Measurements from ENCODE around the gene DLX6.

DLX6 gene

DNA sequence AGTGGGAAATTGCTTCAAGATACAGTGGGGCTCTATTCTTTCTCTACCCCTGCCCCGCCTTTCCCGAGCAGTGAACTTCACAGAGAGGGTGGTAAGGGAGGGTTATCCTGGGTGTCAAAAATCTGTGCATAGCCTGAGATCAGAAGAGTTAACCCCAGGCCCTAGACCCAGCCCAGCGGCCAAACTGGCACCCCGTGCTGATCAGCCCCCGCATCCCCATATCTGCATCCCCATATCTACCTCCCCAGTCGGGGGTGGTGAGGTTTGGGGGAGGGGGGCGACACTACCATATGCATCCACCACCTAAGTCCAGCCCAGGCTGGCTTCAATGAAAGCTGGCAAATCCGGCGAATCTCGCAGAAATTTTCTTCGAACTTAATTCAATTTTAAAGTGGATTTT, 7.0 kb upstream of the DLX6 start:
- H3K36me3 ChIP-seq (ENCODE audit: control insufficient read depth, insufficient read depth, low read length), result no peaks in the 10 kb centered on the region
- H3K4me1 ChIP-seq (ENCODE audit: control insufficient read depth, insufficient read depth, low read length), result no peaks in the 10 kb centered on the region
- H3K4me3 ChIP-seq (ENCODE audit: low read length), result no peak overlapping the region
- H3K9ac ChIP-seq (ENCODE audit: low read length), result no peak overlapping the region
- H3K27me3 ChIP-seq (ENCODE audit: control insufficient read depth, insufficient read depth, low read length), result peaks cover 42% of the 10 kb centered on the region
- H3K27ac ChIP-seq (ENCODE audit: low read depth, low read length), result no peak overlapping the region

DNA sequence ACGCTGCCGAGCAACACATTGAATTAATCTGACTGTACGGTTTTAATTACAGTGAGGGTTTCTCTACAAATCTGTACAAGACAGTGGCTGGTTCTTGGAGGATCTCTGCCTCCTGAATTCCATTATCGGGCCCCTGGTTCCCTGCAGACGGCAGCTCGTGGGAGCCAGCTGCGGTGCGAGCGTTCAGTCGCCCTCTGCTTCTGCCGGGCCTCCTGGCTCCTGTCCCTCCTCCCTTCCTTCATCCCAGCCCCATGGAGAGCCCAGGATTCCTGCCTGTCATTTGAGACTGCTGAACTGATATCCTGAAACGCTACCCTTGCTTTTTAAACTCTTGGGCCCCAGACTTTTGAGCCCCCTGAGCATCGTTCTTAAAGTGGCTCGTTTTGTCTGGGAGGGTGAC, 6.6 kb upstream of the DLX6 start:
- H3K27me3 ChIP-seq (ENCODE audit: control insufficient read depth, insufficient read depth, low read length), result peaks cover 46% of the 10 kb centered on the region
- no peak overlapping the region for H3K9ac ChIP-seq (ENCODE audit: low read length)
- H3K36me3 ChIP-seq (ENCODE audit: control insufficient read depth, insufficient read depth, low read length), result no peaks in the 10 kb centered on the region
- no peak overlapping the region for H3K27ac ChIP-seq (ENCODE audit: low read depth, low read length)
- H3K4me1 ChIP-seq (ENCODE audit: control insufficient read depth, insufficient read depth, low read length), result no peaks in the 10 kb centered on the region
- no peak overlapping the region for H3K4me3 ChIP-seq (ENCODE audit: low read length)

- Histone ChIP-seq H3K4me3 (ENCODE audit: low read length) (no peak overlapping the region), H3K27me3 (ENCODE audit: control insufficient read depth, insufficient read depth, low read length) (peaks cover 55% of the 10 kb centered on the region), H3K4me1 (ENCODE audit: control insufficient read depth, insufficient read depth, low read length) (peaks cover 2% of the 10 kb centered on the region), H3K27ac (ENCODE audit: low read depth, low read length) (no peak overlapping the region), H3K9ac (ENCODE audit: low read length) (no peak overlapping the region), H3K36me3 (ENCODE audit: control insufficient read depth, insufficient read depth, low read length) (no peaks in the 10 kb centered on the region)
Observed at GRCh38 chr7:97001221-97001620, 4.1 kb upstream of the DLX6 start.

DNA sequence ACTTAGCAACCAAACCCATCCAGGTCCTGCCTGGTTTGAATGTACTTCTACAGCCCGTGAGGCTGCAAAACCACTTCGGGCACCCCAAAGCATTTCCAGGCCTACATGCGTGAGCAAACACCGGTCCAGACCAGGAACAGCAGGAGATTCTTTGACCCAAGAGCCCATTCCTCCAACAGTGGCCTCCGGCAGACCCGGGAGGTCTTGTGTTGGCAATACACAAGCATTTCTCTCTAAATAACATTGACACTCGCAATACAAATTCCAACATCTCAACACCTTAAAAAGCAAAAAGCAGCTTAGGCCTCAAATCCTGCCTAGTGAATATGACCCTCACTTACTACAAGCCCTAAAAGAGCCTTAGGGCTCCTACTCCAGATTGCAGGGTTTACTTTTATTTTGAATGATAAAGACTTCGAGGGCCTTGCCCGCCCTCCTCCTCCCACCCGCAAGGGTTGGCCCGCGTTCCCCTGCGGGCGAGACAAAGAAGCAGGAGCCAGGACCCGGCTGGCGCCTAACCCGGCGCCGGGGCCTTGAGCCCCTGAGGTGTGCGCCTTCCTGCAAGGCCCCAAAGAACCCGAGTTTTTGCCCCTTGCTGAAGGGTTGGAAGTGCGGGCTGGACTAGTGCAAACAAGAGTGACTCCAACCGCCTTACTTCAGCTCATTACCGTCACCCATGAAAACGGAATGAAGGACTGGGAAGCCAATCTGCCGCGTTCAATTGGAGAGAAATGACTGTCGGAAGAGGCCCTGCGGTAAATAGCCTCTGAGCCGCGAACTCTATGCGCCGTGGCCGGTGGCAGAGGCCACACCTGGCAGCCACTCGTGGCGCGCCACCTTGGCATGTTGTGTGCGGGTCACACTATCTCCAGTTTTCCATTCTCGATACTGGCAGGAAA, 3.4 kb upstream of the DLX6 start:
- Histone ChIP-seq H3K27me3 (ENCODE audit: control insufficient read depth, insufficient read depth, low read length) (peaks cover 53% of the 10 kb centered on the region), H3K9ac (ENCODE audit: low read length) (no peak overlapping the region), H3K36me3 (ENCODE audit: control insufficient read depth, insufficient read depth, low read length) (no peaks in the 10 kb centered on the region), H3K27ac (ENCODE audit: low read depth, low read length) (no peak overlapping the region), H3K4me3 (ENCODE audit: low read length) (no peak overlapping the region), H3K4me1 (ENCODE audit: control insufficient read depth, insufficient read depth, low read length) (peaks cover 2% of the 10 kb centered on the region)

- no peaks in the 10 kb centered on the region for H3K36me3 ChIP-seq (ENCODE audit: control insufficient read depth, insufficient read depth, low read length)
- H3K27ac ChIP-seq (ENCODE audit: low read depth, low read length), result no peak overlapping the region
- no peak overlapping the region for H3K9ac ChIP-seq (ENCODE audit: low read length)
- no peak overlapping the region for H3K4me3 ChIP-seq (ENCODE audit: low read length)
- peaks cover 54% of the 10 kb centered on the region for H3K27me3 ChIP-seq (ENCODE audit: control insufficient read depth, insufficient read depth, low read length)
- peaks cover 2% of the 10 kb centered on the region for H3K4me1 ChIP-seq (ENCODE audit: control insufficient read depth, insufficient read depth, low read length)
Observed at GRCh38 chr7:97002555-97003261, 2.6 kb upstream of the DLX6 start.

DNA sequence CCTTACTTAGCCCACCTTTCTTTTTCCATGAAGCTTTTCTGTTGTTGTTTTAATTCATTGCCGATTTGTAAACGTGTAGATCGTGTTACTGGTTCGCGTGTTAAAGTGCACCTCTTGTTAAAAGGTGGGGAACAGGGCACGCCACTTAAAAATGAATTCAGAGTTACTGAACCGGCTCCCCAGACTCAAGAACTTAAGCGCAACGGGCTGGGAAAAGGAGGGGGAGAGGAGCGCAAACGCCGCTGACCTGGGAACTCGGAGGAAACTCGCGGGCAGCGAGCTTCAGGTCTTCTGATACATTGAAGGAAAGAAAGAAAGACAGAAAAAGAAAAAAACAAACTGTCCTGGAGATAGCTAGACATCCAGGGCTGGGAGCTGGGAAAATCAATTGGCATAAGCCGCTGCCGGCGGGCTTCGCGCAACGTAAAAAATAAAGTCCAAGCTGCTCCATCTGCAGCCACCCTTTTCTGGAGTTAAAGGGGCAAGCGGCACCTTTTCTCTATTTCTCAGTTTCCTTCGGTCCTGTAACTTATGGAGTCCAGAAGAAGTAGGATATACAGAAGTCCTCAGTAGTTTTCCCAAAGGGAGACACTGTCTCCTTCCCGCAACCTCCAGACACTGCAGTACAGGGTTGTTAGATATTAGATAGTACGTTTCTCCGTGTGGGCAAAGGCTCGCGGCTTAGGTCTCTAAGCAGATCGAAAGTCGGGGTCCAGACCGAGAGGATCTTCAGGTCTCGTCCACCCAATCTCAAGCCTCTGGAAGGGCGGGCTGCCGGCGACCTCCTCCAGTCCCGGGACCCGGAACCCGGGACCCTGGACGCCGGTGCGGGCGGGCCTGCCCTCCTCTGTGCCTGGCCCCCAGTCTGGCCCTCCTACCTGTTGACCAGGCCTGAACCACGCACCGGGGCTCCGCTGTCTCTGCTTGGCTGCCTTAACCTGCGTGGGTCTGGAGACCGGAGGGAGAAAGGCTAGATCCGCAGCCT, 1.8 kb upstream of the DLX6 start:
- Histone ChIP-seq H3K9ac (ENCODE audit: low read length) (no peak overlapping the region), H3K4me1 (ENCODE audit: control insufficient read depth, insufficient read depth, low read length) (peaks cover 2% of the 10 kb centered on the region), H3K4me3 (ENCODE audit: low read length) (no peak overlapping the region), H3K36me3 (ENCODE audit: control insufficient read depth, insufficient read depth, low read length) (no peaks in the 10 kb centered on the region), H3K27me3 (ENCODE audit: control insufficient read depth, insufficient read depth, low read length) (peaks cover 51% of the 10 kb centered on the region), H3K27ac (ENCODE audit: low read depth, low read length) (no peak overlapping the region)

DNA sequence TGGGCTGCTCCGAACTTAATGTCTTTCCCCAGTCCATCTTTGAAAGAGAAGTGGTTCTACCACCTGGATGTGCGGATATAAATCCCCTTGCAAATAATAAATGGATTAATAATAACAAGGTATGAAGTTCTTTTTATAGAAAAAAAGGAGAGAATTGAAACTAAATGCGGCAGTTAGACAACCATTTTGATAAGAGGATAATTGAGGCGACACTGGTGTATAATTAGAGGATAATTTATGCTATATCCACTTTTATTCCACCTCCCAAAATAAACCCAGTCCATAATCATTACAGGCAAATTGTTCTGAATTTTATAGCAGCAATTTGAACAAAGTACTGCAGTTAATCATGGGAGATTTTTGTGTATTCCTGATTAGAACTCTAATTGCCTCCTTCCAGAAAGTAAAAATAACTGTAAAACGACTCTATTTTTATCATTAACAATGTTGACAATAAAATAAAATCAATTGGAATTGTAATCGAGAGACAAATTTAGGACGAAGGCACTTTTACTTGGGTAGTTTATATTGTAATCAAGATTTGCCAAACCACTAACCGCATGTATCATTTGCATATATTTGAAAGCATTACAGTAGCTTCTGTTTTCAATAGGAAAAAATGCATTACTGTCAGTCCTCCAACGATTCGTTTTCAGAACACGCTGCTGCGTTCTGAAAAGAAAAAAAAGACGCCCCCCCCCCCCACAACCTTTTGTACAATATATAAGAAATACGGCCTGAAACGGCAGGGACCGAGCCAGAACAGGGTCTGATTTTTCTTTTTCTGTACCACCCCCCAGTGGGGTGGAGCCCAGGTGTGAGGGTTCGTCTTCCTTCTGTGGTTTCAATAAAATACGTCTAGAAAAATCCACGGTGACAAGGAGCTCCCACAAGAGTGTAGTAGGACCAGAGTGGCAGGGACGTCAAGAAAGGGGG, 838 bp upstream of the DLX6 start:
- no peak overlapping the region for H3K9ac ChIP-seq (ENCODE audit: low read length)
- H3K27ac ChIP-seq (ENCODE audit: low read depth, low read length), result no peak overlapping the region
- peaks cover 49% of the 10 kb centered on the region for H3K27me3 ChIP-seq (ENCODE audit: control insufficient read depth, insufficient read depth, low read length)

GRCh38 chr7:97006055-97006815, 882 bp downstream of the DLX6 start:
- Histone ChIP-seq H3K4me3 (ENCODE audit: low read length) (peak overlapping the region; percentile 24), H3K27ac (ENCODE audit: low read depth, low read length) (no peak overlapping the region), H3K9ac (ENCODE audit: low read length) (no peak overlapping the region), H3K27me3 (ENCODE audit: control insufficient read depth, insufficient read depth, low read length) (peaks cover 47% of the 10 kb centered on the region), H3K36me3 (ENCODE audit: control insufficient read depth, insufficient read depth, low read length) (no peaks in the 10 kb centered on the region), H3K4me1 (ENCODE audit: control insufficient read depth, insufficient read depth, low read length) (peaks cover 2% of the 10 kb centered on the region)

More for the DNA sequence above, 838 bp upstream of the DLX6 start:
- Histone ChIP-seq H3K4me1 (ENCODE audit: control insufficient read depth, insufficient read depth, low read length) (peaks cover 2% of the 10 kb centered on the region), H3K4me3 (ENCODE audit: low read length) (no peak overlapping the region), H3K36me3 (ENCODE audit: control insufficient read depth, insufficient read depth, low read length) (no peaks in the 10 kb centered on the region)

DNA sequence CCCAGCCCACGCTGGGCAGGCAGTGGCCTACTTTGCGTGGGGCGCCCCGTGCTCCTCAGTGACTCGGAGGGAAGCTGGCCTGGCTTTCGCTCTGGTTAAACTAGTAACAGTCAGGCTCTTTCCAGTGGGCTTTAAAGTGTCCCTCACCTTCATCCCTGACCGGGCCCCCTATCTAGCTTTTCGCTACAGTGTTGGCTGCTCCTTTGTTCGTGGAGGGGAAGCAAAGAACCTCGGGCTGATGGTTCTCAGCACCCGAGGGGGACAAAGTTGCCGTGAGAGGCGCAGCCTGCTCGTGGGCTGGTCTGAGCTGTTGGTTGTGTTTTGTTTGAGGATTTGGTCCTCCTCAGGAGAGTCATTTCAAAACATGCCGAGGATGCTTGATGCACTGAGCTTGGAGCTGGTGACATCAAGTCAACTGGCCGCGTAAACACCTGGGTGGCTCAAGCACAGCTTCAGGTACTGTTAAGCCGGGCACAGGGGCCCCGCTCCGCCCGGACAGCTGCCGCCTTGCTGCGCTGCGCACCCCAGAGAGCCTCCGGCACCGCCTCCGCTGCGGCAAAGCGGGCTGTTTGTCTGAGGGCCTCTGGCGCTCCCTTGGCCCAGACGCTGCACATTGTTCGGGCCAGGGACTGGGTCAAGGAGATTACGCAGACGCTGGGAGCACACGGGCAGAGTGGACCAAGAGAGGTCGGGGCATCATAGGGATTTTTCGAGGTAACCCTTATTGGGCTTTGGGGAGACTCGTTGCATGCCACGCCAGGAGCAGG, 1.6 kb downstream of the DLX6 start:
- peaks cover 48% of the 10 kb centered on the region for H3K27me3 ChIP-seq (ENCODE audit: control insufficient read depth, insufficient read depth, low read length)
- H3K4me3 ChIP-seq (ENCODE audit: low read length), result peak overlapping the region; percentile 24
- H3K4me1 ChIP-seq (ENCODE audit: control insufficient read depth, insufficient read depth, low read length), result peaks cover 2% of the 10 kb centered on the region

DNA sequence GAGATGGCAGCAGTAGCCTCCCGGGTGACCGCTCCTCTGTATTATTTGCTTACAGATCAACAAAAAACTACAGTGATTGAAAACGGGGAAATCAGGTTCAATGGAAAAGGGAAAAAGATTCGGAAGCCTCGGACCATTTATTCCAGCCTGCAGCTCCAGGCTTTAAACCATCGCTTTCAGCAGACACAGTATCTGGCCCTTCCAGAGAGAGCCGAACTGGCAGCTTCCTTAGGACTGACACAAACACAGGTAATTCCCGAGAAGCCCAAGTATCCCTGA, 2.2 kb downstream of the DLX6 start:
- Histone ChIP-seq H3K27ac (ENCODE audit: low read depth, low read length) (no peak overlapping the region), H3K9ac (ENCODE audit: low read length) (no peak overlapping the region), H3K4me1 (ENCODE audit: control insufficient read depth, insufficient read depth, low read length) (peaks cover 2% of the 10 kb centered on the region), H3K4me3 (ENCODE audit: low read length) (no peak overlapping the region), H3K36me3 (ENCODE audit: control insufficient read depth, insufficient read depth, low read length) (no peaks in the 10 kb centered on the region), H3K27me3 (ENCODE audit: control insufficient read depth, insufficient read depth, low read length) (peaks cover 43% of the 10 kb centered on the region)

More for the DNA sequence above, 1.6 kb downstream of the DLX6 start:
- Histone ChIP-seq H3K27ac (ENCODE audit: low read depth, low read length) (no peak overlapping the region), H3K36me3 (ENCODE audit: control insufficient read depth, insufficient read depth, low read length) (no peaks in the 10 kb centered on the region), H3K9ac (ENCODE audit: low read length) (no peak overlapping the region)
